Loucy (cell line): ENCODE measurements around the gene ICAM4.

Experiments used
- CTCF ChIP-seq: fragments of 200-600 bp; sonication (generic); conservative IDR thresholded peaks from 2 replicates; pipeline ENCODE4 v1.5.1; 2014; ENCODE audit warnings: mild to moderate bottlenecking, antibody characterized with exemption, low read length
- EZH2phosphoT487 ChIP-seq: fragments of 200-600 bp; IDR thresholded peaks from 2 replicates; pipeline ENCODE4 v1.6.1; 2018; ENCODE audit warnings: antibody characterized with exemption, mild to moderate bottlenecking, moderate library complexity, borderline replicate concordance

DNA sequence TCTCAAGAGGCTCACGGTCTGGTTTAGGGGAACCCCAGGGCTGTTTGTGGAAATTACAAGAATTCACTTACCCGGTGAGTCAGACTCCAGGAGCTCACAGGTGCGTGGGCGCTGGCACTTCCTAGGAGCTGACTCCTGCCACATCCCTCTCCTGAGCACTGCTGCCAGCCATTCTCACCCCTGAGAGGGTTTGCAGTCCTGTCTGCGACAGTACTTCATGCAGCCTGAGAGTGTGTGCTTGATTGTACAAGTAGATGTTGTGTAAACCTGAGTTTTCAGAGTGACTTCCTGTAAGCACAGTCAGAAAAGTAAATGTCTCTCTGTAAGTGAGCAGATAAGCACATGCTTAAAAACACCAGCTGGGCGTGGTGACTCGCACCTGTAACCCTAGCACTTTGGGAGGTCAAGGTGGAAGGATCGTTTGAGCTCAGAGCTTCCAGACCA lies 26.6 kb upstream of the ICAM4 start:
- TF ChIP-seq CTCF (no peak), EZH2phosphoT487 (no peak)
